ENCODE measurements around the gene PRKACG.

GRCh38 chr9:69028754-69029153 is 14.8 kb upstream of the PRKACG start:
- TF ChIP-seq EZH2 (IDR thresholded peaks at IDR 0.05; ENCODE audit: insufficient read depth, poor library complexity, severe bottlenecking), result no peak
- no peak for TF ChIP-seq EZH2phosphoT487 (IDR thresholded peaks at IDR 0.05; ENCODE audit: insufficient read depth, low read depth)
